ENCODE results near the gene KCNE2.
A peak's percentile ranks its signal among the peaks of the same experiment; 100 is the strongest.

Gene KCNE2

DNA sequence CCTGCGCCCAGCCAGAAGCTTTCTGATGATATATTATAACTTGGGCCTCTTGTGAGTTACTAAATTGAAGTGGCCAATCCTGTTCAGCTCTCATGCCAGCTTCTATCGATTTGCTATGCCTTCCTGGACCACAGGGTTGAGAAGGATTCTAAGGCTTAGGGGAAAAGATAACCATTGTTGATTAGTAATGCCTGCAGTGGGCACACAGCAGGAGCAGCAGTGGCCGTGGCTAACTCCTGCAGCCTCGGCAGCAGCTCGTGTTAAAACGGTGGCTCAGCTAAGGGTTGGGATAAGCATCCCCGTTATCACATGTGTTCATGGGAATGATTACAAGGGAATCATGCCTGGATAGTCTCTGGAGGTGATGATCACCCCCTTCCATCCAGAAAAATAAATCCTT is 20.5 kb upstream of the KCNE2 start:
- TF ChIP-seq, protein P1, sequence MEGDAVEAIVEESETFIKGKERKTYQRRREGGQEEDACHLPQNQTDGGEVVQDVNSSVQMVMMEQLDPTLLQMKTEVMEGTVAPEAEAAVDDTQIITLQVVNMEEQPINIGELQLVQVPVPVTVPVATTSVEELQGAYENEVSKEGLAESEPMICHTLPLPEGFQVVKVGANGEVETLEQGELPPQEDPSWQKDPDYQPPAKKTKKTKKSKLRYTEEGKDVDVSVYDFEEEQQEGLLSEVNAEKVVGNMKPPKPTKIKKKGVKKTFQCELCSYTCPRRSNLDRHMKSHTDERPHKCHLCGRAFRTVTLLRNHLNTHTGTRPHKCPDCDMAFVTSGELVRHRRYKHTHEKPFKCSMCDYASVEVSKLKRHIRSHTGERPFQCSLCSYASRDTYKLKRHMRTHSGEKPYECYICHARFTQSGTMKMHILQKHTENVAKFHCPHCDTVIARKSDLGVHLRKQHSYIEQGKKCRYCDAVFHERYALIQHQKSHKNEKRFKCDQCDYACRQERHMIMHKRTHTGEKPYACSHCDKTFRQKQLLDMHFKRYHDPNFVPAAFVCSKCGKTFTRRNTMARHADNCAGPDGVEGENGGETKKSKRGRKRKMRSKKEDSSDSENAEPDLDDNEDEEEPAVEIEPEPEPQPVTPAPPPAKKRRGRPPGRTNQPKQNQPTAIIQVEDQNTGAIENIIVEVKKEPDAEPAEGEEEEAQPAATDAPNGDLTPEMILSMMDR (IDR thresholded peaks at IDR 0.05; ENCODE audit: low read depth, low read length): no peak
- DNase-seq (ENCODE audit: extremely low read depth, low read depth): no peak

DNA sequence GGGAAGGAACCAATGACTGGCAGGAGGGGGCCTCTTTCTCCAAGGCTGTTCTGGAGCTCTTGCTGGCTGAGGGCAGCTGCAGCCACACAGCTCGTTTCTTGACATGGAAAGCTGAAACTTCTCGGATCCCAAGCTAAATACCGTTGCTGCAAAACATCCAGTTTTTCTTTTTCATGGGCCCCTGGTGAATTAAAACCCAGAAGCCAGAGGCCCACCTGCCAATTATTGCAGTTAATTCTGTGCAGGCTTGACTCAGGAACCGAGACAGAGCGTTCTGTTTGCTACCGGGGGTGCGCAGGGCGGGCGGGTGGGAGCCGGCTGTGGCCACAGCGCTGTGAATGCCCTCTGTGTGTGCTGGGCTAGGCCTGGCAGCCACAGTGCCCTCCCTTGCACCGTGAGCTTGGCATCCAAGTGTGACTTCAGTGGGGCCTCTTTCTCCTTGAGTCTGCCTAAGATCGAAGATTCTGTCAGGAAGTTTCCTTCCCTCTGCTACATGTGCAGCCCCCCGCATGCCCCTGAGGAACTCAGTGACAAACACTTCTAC is 19.9 kb upstream of the KCNE2 start:
- TF ChIP-seq, protein P1 (IDR thresholded peaks at IDR 0.05; ENCODE audit: low read depth, low read length): no peak
- DNase-seq (ENCODE audit: extremely low read depth, low read depth): no peak

DNA sequence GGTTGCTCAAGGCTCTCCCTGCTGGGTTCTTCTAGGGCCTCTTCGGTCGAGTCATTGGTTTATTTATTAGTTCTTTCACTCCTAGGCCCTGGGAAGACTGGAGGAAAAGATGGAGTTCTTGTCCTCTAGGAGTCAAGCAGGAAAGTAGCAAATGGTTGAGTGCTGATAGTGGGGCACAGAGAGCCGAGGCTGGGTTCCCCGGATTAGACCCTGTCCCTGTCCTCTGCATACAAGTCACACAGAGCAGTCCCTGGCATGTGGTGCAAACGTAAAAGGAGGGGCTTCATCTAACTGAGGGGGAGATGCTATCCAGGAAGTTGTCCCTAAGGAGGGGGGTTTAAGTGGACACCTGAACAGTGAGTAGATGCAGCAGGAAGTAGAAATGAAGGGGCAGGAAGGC is 19.2 kb upstream of the KCNE2 start:
- DNase-seq (ENCODE audit: extremely low read depth, low read depth): no peak
- TF ChIP-seq, protein P1 (IDR thresholded peaks at IDR 0.05; ENCODE audit: low read depth, low read length): no peak

DNA sequence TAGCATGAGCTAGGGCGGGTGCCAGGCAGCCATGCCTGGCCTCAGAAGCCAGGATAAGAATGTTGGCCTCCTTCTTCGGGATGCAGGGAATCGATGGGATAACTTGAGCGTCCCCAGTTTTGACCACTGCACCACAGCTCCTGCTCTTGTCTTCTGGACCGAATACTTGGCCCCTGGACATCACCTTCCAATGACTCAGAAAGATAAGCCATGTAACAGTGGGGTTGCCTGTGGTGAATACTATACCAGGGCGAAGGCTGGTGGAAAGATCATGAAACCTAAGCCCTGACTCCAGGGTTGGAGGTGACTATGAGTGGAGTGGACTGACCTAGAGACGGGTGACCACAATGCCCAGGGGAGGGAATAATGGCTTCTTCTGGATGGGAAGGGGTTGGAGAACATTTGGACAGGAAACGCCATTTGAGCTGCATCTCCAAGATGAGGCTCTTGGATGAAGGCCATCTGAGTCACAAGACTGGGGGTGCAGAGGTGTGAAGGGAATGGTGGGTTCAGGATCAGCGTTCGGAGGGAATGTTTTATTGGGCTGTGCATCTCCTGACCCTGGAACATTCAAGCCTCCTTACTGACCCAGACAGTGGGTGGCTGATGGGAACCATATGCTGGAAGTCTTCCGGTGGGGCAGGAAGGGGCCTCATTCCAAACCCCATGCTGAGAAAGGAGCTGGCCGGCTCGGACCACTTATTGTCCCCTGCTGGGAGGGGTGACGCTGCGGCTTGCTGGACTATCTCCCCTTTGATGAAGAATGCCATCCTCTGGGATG is 18.5 kb upstream of the KCNE2 start:
- TF ChIP-seq, protein P1 (IDR thresholded peaks at IDR 0.05; ENCODE audit: low read depth, low read length): no peak

DNA sequence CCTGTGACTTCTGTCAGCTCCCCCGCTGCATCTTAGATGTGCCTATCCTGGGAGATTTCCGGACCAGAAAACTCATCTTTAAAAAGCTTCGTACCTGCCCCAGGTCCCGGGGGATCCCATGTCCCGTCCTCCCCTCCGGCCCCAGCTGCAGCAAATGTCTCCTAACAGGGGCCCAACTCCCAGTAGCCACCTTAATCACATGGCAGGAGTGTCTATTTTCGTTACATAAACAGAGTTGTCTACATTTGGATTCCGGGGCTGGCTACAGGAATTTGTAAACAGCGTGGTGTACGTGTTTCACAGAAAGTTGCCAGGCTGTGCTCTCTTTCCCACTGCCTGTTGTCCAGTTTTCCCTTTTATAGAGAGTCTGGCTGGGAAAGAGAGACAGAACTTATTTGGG is 17.9 kb upstream of the KCNE2 start:
- TF ChIP-seq, protein P1 (IDR thresholded peaks at IDR 0.05; ENCODE audit: low read depth, low read length): no peak
- DNase-seq (ENCODE audit: extremely low read depth, low read depth): no peak

More for the DNA sequence above, 18.5 kb upstream of the KCNE2 start:
- no peak for DNase-seq (ENCODE audit: extremely low read depth, low read depth)

DNA sequence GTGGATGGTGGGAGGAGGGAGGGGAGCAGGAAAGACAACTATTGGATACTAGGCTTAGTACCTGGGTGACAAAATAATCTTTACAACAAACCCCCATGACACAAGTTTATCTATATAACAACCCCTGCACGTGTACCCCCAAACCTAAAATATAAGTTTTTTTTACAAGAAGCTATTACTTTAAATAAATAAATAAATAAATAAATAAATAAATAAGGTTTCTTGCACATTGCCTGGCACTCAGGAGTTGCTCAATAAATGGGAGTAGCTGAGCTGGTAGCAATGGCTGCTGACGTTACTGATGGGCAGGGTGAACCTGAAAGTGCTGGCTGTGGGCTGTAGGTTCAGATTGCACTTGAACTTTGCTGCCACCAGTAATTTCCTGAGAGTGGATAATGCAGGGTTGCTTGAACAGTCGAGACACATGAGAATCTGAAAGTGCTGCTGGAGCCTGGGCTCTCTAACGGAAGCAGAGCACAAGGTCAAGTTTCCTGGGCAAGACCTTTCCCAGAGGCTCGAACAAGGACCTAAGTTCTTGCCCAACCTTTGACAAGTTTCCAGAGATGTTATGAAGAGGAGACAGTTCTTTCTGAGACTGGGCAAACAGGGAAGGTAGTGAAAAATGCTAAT is 14.8 kb upstream of the KCNE2 start:
- TF ChIP-seq, protein P1 (IDR thresholded peaks at IDR 0.05; ENCODE audit: low read depth, low read length): no peak
- no peak for DNase-seq (ENCODE audit: extremely low read depth, low read depth)

DNA sequence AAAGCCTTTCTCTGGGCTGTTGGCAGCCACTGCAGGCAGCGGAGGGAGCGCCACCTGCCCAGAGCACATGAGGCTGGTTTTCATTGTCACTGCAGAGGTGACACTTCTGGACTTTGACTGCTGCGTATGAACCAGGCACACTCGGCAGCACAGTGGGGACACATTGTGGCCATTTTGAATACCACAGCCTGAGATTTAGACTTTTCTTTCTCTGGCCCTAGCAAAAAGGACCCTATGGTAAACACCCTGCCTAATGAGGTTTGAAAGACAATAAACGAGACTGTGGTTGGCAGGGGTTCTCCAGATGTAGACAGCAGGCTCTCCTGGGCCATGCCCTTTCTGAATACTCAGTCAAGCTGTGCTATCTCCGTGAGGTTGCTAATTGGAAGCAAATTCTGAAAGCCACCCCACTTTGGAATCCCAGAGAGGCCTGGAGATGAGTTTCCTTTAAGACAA is 12.0 kb upstream of the KCNE2 start:
- TF ChIP-seq, protein P1 (IDR thresholded peaks at IDR 0.05; ENCODE audit: low read depth, low read length): peak; percentile 69
- DNase-seq (ENCODE audit: extremely low read depth, low read depth): no peak

Measured in AG09319 (cell line).